SIG-M5 (cell line): ENCODE measurements around the gene ETV6.

Experiments
- DNase-seq: peaks from one replicate; lab custom pipeline; 2025; lab: John Stamatoyannopoulos, UW

ETV6 gene

DNA sequence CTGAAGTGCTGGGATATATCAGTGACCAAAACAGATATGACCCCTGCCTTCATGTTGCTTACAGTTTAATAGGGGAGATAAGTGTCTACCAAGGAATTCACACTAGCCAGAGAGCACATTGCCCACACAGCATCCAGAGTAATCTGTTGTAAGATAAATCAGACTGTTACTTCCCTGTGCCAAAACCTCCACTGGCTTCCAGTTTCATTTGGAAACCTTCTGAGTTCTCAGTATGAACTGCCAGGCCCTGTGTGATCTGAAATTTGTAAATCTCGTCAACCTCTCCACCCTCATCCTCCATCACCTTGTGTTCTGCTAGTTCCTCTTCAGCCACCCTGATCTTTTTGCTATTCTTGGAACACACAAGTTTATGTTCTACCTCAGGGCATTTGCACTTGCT, 154.7 kb downstream of the ETV6 start:
- DNase-seq = no peak

DNA sequence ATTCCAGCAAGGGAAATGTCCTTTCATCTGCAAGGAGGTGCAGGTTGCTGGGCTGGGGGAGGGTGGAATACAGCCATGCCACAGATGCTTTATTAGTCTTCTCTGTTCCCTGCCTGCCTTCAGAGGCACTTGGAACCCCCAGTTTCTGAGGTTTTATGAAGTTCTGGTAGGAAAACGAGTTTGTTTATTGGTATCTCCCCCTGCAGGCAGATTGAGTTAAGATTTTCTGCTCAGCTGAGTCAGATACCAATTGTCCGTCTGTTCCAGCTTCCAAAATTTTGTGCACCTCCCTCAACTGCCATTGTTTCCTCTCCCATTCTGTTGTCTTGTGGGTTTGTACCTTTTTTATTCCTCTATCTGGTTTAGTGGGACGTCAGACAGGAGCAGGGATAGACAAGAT, 155.6 kb downstream of the ETV6 start:
- no peak for DNase-seq

DNA sequence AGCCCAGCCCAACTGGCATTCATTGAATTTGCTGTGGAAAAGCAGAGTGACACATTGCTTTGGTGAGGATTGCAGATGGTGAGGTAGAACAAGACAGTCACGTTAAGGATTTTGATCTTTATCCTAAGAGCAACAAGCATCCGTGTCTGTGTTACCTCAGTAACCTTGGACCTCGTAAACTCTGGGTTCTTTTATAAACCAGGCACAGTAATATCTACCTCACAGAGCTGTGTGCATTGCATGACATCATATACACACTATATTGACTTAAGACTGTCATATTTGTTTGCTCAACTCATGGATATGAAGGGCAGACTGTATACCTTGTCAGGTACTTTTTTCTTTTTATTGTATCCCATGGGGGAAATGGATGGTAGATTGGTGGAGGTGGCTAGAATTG, 156.2 kb downstream of the ETV6 start:
- no peak for DNase-seq

DNA sequence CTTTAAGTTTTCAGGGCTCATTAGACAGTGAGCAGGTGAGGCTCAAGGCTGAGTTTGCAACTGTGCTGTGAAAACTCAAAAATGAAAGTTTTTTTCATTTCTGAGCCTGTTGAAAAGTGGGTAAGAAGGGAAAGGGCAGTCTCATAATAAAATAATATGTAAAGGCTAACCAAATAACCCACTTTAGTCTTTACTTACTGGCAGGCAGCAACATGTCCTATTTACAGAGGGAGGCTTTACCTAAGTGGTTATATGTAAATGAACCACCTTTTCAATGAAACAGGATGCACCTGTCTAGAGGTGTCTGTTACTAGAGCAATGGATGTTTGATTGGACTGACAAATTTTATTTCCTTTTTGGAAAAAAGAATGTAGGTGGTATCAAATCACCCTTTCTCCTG, 158.0 kb downstream of the ETV6 start:
- DNase-seq = no peak

DNA sequence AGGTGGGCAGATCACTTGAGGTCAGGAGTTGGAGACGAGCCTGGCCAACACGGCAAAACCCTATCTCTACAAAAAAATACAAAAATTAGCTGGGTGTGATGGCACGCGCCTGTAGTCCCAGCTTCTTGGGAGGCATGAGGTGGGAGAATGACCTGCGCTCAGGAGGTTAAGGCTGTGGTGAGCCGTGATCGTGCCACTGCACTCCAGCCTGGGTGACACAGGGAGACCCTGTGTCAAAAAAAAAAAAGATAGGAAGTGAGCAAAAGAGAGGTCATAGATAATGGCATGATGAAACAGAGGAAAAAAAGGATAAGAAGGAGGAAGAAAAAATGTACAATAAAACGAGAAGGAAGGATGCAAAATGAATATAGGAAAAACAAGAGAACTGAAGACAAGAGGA, 159.5 kb downstream of the ETV6 start:
- DNase-seq = no peak

DNA sequence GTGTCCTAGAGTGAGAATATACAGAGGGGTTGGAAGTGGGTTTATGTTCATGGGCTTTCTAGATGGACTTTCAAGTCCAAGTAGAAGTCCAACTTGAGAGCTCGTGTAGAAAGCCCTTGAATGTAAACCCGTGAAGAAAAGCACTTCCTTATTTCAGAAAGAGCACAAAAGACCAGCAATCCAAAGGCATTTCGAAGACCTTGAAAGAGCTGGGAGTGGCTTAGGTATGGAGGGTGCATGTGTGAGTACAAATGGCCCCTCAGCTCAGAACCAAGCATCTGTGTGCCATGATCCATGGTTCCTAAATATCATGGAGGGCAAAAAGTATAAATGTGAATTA, 160.7 kb downstream of the ETV6 start:
- DNase-seq = no peak

DNA sequence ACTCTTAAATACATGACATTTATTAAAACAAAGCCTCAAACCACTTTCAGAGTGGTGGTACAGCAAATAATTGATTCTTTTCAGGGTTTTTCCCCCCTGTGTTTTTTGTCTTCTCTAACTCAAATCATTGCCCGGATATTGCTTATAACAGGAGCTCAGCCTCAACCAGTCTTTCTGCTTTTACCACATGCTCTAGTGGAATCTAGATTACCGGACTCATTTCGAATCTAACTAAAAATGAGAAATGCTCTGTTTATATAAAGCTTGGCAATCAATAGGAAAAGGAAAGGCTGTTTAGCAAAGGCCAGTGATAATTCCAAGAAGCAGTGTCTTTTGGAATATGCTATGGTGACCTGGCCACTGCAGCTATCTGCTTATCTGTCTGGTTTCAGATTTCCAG, 161.5 kb downstream of the ETV6 start:
- DNase-seq = no peak

DNA sequence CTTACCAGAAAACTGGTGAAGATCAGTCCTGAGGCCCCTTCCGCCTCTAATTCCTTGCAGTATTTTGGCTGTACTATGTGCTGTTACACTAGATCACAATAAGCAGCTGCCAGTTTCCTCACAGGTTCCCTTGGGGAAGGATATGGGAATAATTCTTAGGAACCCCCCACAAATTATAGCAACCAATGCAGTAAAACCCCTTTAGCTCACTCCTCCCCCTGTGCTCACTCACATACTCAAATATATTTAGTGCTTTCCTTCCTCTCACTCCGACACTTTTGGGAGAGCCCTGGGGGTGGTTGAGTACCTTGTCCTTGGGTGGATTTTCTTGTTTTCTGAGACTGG, 162.7 kb downstream of the ETV6 start:
- DNase-seq = no peak

DNA sequence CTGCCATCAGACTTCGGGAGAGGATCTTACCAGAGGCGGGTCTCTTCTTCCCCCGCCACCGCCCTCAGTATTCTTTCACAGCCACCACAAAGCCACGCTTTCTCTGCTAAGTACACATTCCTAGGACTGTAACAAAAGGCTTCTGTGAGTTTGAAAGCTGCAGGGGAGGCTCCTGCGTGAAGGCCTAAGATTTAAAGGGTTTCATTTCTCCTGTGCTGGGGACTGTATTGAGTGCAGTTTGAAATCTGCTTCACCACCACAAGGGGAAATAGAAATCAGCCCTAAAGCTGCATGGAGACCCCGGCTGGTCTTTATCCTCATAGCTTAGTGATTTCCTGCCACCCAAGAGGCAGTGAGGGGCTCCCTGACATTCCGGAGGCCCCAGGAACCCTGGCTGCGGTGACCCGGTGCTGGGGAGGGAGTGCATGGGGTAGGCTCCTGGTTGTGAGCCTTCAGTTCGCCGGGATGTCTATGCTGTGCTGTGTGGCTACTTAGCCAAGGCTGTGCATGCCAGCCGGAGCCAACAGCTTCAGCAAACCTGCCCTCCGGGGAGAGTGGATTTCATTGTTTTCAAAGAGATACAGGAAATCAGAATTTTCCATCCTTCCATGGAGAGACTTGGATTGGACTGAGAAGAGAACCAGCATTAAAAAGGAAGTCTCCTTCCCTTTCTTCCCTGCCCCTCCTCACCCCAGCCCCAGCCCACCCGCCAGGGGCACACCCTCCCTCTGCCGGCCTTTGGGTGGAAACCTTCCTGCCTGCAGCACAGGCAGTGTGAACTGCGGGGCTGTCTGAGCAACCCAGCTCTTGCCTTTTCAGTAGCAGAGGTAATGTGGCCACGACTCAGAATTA, 163.3 kb downstream of the ETV6 start:
- DNase-seq = no peak

DNA sequence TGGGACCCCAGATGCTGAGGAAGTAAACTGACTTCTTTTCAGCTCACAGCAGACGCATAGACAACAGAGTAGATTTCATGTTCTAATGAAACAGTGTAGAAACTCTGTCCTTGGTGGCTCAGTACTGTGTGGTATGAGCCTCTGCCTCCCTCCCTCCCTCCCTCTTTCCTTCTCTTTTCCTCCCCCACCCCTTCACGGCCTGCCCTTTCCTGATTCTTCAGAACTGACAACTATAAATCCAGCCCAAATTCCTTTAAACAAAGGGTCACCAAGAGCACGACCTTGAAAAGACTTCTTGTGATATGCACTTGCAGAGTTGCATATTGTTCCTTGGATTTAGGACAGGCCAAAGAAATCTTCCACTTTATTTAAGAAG, 164.0 kb downstream of the ETV6 start:
- DNase-seq = no peak

DNA sequence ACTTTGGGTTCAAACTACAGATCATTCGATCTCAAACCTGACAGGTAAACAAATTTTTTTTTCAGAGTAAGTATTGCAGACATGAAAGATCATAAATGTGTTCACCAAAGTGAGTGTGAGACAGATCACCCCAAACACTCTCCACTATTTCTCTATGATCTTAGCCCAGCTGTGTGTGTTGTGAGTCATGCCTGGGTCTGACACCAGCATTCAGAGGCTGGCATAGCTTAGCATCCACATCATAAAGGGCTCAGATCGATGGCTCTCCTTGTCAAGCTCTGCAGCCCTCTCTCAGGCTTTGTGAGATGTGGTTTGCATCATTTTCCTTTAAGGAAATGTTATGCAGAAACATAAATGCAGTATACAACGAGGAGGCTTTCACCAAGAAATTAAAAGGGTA, 164.9 kb downstream of the ETV6 start:
- DNase-seq = no peak

DNA sequence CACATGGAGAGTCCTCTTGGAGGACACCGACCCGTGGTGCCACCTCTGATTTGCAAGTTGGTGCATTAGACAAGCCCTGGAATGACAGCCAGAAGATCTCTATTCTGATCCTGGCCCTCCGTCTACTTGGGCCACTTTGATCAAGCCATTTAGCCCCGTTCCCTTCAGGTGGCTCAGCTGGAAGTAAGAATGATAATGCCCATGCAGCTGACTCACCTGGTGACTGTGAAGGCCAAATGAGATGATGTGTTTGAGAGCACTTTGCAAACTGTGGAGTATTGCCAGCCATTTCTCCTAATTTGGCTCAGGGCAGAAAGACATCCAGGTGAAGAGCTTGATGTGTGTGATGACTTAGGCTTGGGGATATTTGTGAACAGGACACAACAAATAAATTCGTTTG, 165.9 kb downstream of the ETV6 start:
- no peak for DNase-seq

DNA sequence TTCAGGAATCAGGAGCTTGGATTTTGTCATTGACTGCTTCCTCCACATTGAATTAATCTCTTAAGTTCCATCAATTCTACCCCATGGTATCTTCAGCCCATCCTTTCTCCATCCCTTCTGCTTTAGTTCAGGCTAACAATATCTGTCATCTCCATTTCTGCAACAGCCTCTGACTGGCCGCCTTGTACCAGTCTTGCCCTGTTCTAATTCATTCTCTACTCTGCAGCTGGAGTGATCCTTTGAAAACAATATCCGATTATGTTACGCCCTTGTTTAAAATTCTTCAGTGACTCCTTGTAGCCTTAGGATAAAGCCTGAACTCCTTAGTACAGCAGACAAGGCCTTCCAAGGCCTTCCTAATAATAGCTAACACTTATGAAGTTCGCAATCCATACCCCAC, 170.2 kb downstream of the ETV6 start:
- no peak for DNase-seq

DNA sequence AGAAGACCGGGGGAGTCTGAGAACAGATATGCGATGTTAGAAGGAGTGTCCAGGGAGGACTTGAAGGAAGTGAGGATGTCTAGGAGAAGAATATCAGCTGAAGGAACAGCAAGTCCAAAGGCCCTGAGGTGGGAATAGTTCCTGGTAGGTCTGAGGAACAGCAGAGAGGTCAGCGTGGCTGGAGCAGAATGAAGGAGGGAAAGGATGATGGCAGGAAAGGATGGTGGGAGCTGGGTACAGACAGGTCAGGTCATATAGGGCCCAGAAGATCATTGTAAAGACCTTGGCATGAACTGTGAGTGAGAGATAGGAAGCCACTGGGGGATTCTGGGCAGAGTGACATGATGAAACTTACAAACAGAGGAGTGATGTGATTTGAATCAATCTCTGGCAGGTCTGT, 171.0 kb downstream of the ETV6 start:
- no peak for DNase-seq

DNA sequence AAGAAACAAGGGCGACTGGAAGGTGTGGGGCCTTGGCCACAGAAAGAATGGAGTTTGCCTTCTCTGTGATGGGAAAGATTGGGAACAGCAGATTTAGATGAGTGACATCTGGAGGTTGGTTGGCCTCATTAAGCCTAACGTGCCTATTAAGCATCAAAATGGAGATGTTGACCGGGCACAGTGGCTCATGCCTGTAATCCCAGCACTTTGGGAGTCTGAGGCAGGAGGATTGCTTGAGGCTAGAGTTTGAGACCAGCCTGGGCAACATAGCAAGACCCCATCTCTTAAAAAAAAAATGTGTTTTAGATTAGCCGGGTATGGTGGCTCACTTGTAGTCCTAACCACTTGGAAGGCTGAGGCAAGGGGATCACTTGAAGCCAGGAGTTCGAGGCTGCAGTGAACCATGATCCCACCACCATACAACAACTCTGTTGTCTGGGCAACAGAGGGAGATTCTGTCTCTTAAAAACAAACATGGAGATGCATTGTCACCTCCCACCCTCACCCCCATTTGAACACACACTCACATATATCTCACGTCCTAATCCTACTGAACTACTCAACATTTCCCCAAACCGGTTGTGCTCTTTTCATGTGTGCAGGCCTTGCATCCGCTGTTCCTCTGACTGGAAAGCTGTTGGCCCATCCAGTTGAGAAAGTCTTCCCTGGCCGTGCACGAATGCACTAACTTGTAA, 172.1 kb downstream of the ETV6 start:
- DNase-seq = no peak

DNA sequence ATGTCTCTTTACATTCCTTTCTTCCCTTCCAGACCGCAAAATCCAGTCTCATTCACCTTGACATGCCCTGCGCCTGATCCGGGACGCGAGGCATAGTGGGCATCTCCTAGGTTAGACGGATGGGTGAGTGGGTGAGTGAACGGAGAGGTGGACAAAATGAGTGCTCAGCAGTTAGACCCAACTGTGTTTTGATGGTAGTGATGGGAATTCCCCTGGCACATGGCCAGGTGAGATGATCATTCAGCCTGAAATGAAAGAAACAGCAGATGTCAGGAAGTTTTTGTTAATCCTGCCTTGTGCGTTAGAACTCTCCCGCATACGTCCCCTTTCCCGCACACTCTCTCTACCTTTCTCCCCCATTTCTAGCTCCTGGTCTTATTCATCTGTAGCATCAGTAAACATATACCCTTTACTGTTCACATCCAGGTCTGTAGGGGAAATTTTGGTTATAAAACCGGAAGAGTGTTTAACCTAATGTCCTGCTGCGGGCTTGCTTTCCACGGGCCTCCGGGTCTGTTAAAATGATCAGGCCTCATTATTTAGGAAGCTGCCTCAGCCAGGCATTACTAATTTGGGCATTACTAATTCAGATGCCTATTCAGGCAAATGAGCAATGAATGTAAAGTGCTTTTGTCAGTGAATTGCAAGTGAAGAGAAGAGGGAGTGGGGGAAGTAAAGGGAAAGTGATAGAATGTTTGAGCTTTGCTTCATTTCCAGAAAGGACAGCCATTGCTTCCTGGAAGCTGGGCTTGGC, 172.8 kb downstream of the ETV6 start:
- DNase-seq = no peak

DNA sequence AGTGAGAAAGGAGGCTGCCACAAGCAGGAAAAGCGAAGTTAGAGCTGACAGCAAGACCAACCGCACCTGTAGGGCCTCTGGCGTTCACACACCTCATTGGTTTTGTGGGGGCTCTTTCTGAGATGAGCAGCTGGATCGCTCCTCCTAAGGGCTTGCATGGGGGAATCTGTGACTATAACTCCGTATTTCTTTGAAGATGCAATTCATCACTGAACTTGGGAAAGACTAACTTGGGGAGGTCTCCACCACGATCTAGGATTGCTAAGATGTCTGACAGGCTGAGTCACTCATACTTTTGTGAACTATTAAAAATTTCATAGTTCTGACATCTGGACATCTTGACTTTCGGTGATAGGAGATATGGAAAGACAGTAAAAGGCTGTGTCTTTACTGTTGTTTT, 173.6 kb downstream of the ETV6 start:
- no peak for DNase-seq

DNA sequence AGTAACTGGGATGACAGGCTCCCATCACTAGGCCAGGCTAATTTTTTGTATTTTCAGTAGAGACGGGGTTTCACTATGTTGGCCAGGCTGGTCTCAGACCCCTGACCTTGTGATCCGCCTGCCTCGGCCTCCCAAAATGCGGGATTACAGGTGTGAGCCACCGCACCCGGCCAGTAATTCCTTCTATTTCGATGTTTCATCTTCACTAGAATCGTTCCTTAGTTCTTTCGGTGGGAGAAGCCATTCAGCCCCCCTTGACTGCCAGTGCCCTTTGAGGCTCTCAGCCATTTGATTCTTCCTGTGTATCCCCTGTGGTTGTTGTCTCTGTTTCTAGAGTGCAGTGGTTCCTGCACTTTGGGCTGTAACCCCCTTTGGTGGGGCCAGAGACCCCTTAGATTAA, 174.1 kb downstream of the ETV6 start:
- DNase-seq = no peak

DNA sequence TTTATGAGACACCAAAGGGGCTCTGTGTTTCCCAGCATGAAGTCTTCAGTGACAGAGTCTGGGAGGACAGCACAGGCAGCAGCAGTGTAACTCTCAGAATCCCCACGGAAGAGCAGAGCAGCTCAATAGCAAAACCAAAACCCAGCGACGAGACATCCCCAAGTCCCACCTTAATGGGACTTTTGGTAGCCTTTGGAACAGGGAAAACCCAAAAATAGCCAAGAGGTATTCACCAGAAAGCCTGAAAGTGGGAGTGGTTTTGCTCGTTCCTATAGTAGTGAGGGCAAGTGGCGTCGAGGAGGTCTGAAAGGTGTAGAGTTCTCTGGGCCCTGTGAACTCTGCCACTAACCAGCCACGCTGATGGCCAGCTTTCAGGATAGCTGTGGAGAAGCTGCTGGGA, 174.6 kb downstream of the ETV6 start:
- no peak for DNase-seq

DNA sequence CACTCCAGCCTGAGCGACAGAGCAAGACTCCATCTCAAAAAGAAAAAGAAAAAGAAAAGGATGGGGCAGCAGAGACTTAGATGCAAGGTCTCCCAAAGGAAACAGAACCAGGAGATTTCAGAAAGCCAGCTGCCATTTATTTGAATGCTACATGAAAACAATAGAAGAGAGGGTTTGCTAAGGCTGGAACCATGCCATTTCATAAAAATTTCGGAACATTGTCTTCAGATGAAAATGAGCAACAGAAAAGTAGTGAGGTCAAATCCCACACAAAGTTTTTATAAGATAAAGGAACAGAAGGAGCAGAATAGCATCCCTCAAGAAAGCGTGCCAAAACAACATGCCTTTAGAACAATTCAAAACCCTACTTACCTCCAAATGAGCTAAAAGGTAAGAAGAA, 175.3 kb downstream of the ETV6 start:
- no peak for DNase-seq

DNA sequence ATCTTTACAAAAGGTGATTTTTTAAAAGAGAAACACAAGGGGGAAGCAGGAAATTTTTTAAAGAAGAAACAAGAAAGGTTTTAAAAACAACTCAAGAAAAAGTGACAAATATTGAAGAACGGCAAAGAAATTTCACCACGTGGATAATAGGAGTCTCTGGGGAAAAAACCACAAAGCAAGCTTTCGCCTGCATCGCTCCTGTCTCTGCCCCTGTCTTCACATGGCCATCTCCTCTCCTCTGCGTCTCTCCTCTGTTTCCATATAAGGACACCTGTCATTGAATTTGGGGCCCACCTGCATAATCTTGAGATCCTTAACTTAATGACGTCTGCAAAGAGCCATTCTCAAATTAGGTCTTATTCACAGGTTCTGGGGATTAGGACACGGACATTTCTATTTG, 175.8 kb downstream of the ETV6 start:
- DNase-seq = no peak

DNA sequence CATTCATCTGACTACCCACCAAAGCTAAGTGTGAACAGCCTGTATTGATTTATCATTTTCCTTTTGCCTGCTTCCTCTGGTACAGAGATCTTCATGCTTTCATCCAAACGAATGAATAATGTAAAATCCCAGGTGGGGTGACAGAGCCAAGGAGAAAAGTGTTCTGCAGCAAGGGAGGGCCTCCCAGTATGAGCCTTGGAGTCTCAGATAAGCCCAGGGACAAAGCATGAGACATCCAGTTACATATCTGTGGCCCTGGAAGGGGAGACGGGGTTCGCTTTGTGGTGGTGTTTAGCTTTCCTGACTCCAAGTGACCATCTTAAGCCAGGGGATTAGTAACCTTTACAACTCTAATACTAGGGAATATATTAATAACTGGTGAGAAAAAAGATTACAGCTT, 177.1 kb downstream of the ETV6 start:
- no peak for DNase-seq
